ENCODE measurements around the gene ZNF746.
"Not testable (repeated sequence)": the region's sequence is repeated elsewhere in the genome, so short reads cannot be mapped to it uniquely, and the experiment has no call there.

Gene ZNF746

DNA sequence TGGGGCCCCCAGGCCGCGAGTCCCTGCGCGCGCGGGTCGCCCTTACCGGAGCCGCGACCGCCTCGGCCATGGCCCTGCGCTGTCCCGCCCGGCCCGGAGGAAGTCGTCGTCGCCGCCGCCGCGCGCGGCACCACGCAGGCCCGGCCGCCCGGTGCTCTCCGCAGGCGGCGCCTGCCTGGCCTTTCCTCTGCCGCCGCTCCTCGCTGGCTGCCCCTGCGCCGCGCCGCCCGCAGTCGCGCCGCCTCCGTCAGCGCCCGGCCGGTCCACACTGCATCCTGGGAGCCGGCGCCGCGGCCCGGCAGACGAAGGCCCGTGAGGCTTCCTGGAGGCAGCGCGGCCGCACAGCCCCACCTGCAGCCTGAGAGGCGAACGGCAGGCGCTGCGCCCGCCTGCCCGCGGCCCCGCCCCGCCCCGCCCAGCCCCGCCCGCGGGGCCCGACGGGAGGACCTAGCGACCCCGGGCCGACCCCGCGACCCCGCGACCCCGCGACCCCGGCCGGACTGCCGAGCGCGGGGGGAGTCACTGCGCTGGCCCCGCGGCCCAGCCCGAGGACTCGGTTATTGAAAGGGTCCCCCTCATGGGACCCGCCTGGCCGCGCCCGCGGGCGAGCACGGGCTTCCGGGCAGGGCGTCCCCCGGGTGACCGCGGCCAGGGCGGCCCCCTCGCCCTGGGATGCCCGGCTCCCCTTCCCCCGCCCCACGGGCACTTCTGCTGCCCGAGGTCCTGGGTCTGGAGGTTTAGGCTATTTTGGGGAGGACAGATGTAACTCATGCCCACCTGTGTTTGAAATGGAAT lies at the start of gene ZNF746:
TSS of gene ZNF746 (minus strand) at position 343 of the 795 bp plus-strand sequence. CDS start at position 70, 273 bp downstream.
- peak; percentile 66 for DNase-seq

- no peak for DNase-seq
These were observed 49.5 kb upstream of the ZNF746 start for GRCh38 chr7:149547126-149547525.

DNA sequence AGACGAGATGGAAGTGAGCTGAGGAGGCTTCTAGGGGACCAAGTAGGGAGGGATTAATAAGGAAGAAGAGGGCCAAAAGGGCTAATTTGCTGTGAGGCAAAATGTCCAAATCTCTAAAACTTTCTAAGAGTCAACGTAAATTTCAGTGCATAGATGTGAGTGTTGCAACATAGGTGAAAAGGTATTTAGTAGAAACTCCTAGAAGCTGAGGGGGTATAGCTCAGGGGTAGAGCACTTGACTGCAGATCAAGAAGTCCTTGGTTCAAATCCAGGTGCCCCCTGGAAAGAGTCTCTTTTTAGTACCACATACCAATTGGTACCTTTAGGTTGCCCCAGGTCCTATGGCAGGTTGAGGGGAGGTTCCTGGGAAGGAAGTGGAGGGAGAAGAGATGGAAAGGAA lies 48.7 kb upstream of the ZNF746 start:
- DNase-seq, result no peak

DNA sequence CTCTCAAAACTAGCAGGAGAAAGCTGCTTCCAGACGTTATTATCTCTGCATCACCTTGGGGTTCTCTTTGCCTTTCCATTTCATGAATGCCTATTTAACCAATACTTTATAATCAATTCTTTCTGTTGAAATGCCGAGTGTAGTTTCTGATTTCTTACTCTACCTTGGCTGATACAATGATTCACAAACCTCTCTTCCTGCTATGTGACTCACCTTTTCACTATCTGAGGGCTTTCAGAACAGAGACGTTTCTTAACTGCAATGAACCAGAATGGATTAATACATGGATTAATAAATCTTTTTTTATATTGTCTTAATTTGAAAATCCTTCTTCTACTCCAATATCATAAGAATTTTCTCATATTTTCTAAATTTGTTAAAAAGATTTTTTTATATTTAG lies 46.4 kb upstream of the ZNF746 start:
- no peak for DNase-seq

GRCh38 chr7:149532654-149533053 lies 35.0 kb upstream of the ZNF746 start:
- no peak for DNase-seq

GRCh38 chr7:149529136-149529718 lies 31.6 kb upstream of the ZNF746 start:
- DNase-seq, result no peak

- no peak for DNase-seq
These were observed 29.8 kb upstream of the ZNF746 start for GRCh38 chr7:149527414-149527813.

- no peak for DNase-seq
These were observed 27.7 kb upstream of the ZNF746 start for GRCh38 chr7:149525280-149525679.

DNA sequence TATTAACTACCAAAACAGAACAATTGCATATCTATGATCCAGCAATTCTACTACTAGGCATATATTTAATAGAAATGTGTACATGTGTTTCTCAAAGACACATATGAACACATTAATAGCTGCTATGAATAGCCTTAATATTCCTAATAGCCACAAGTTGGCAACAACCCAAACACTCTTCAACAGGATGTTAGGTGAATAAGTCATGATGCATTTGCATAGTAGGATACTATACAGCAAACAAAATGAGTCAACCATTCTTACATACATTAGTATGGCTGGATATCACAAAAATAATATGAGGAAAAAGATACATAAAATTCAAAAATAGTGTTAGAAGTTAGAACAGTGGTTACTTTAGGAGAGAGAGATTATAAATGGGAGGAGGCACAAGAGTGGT lies 26.8 kb upstream of the ZNF746 start:
- no peak for DNase-seq

DNA sequence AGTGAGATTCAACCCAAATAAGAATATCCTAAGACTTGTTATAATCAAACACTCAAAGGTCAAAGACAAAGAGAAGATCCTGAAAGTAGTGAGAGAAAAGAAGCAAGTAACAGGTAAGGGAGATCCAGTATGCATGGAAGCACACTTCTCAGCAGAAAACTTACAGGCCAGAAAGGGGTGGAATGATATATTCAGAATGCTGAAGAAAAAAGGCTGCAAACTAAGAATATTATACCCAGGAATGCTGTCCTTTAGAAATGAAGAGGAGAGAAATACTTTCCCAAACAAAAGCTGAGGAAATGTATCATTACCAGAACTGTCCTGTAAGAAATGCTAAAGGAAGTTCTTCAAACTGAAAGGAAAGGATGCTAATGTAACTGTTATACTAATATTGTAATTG lies 12.6 kb upstream of the ZNF746 start:
- DNase-seq, result no peak

DNA sequence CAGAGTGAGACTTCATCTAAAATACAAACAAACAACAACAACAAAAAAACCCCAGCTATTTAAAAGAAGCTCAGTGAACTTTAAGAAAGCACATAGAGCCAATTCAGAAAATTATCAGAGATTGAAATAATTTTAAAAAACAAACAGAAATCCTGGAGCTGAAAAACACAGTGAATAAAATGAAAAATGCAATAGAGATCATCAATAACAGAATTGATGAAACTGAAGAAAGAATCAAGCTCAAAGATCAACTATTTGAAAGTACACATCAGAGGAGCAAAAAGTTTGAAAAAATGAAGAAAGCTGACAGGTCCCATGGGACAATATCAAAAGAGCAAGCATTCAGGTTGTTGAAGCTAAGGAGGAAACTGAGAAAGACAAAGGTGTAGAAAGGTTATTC lies 12.2 kb upstream of the ZNF746 start:
- DNase-seq, result no peak

- no peak for DNase-seq
These were observed 7.9 kb upstream of the ZNF746 start for GRCh38 chr7:149505551-149505950.

- DNase-seq, result no peak
These were observed 4.0 kb upstream of the ZNF746 start for GRCh38 chr7:149501651-149502050.

DNA sequence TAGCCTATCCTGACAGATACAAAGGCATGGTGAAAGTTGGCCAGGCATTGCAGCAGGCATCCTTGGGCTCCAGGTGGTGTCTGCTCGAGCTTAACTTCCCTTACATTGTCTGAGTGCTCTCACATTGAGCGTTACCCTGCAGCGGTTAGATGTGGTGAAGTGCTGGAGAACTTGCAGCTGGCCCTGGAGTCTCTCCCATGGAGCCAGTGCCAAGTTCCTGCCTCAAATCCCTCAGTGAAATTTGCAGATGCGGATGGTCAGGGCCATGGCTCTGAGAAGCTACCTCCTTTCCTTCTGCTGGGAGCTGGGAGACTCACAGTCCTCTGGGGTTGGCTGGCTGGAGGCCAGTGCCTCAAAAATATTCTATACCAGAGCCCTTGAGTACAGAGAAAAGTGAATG lies 3.3 kb upstream of the ZNF746 start:
- DNase-seq, result no peak

DNA sequence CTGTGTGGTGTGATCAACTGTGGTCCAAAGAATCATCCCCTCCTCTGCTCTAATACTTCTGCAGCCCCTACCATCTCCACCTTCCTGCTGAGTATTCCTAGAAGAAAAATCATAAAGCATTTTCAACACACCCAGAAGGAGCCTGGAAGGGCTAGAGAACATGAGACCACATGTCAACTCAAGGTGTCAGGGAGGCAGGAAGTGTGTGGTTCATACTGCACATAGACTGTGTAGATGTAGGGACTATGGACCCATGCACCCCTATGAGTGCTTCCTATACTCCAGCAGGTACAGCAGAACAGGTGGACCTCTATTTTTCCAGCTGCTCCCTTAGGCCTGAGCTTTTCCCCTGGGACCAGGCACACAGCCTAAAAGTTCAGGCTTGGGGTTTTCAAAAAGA lies 2.6 kb upstream of the ZNF746 start:
- DNase-seq, result no peak

- no peak for DNase-seq
These were observed 1.2 kb upstream of the ZNF746 start for GRCh38 chr7:149498811-149499210.

DNA sequence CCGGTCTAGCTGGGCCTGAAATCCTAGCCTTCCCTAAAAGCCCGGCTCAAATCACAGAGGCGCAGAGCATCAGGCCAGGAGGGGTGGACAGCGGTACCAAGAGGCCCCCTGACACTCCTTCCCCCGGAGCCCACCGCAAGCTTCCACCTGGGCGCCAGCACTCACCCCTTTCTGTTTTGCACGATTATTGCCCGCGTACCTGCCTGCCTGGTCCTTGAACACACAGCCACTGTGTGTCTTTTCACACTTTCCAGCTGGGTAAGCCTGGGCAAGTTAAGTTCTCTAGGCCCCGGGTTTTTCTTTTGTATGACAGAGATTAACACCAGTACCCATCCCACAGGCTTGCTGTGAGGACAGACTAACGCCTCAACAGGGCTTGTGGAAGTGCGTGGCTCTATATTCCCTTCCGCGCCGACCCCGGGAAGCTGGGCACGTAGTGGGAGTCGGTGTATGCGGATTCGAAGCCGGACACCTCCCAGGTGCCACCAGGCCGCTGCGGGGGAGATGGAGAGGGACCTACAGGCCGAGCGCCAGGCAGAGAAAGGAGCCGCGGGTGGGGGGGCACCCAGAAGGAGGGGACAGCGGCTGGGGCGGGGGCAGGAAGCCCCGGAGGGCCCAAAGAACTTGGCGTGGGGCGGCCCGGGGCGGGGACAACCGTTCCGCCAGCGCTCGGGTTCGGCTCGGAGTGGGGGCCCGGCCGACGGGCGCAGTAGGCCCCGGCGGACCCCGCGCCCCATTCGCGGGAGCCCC lies 792 bp downstream of the ZNF746 start:
- DNase-seq, result no peak

- DNase-seq, result no peak
These were observed 1.6 kb downstream of the ZNF746 start for GRCh38 chr7:149495785-149496641.

GRCh38 chr7:149494738-149495368 lies 2.8 kb downstream of the ZNF746 start:
- no peak for DNase-seq

DNA sequence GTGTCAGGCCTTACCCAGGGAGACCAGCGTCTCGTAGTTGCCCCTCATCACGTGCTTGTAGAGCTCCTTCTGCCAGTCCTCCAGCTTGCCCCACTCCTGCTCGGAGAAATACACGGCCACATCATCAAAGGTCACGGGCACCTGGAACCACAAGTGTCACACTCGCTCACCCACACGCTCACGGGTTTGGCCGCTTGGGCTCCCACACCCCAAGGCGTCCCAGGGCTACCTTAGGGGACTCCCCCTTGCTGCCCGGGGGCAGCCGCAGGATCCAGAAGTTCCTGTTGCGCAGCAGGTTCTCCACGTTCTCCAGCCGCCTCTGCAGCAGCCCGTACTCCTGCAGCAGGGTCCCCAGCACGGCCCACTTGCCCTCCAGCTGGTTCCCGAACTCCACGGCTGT lies 3.6 kb downstream of the ZNF746 start:
- not testable (repeated sequence) for DNase-seq

- DNase-seq, result no peak
These were observed 4.2 kb downstream of the ZNF746 start for GRCh38 chr7:149493366-149493765.

- no peak for DNase-seq
These were observed 7.4 kb downstream of the ZNF746 start for GRCh38 chr7:149490083-149490760.

Data from NCI-H2171 (cell line).